K562 (cell line): ENCODE measurements around the gene ZNF775. TPM values are rescaled to one million over a fixed set of nuclear protein-coding genes. Genes with fewer than 3 reads are reported as not detected.

Experiments
- ATAC-seq: fragments of 200-7000 bp; cut with Tn5 transposase; 3 replicates; pipeline ENCODE4 v1.9.1; 2020; ENCODE audit warnings: moderate library complexity
- BruUV-seq: library from RNA; stranded (reverse); fragments of 400-500 nt; replicated peaks from 2 replicates; lab custom pipeline; 2021; lab: Mats Ljungman, UMichigan
- CTCF ChIA-PET: fragments of 300-600 bp; formaldehyde crosslinking; extraction: SDS; loops from one replicate; lab custom pipeline; 2021; ENCODE audit warnings: low intra/inter-chr PET ratio; lab: Yijun Ruan, JAX
- POLR2A ChIA-PET: fragments of 300-600, 350-650 bp; sonication (Branson Sonifier 250); formaldehyde crosslinking; extraction: SDS; loops from one replicate; lab custom pipeline; 2021; ENCODE audit warnings: antibody characterized with exemption, inconsistent platforms; lab: Yijun Ruan, JAX
- DNase-seq, 4 experiments: peaks; one replicate each; pipeline versions ENCODE4 v3.0.0 to v3.0.0-alpha.2; 2011 to 2018; ENCODE audit warnings: low spot score in 3 of 4, mixed read lengths in 3 of 4; ENCODE audit errors: extremely low read depth in 1 of 4
- FAIRE-seq: peaks from 2 replicates; lab custom pipeline; 2011; peaks lifted over from hg19 to GRCh38; lab: Jason Lieb, UNC
- H2AFZ ChIP-seq: 2 replicates; pipeline ENCODE4 v1.6.0; 2011; ENCODE audit warnings: low read depth, low read length, control low read depth, inconsistent platforms
- H3K27ac ChIP-seq: fragments of 200-600 bp; 3 replicates; pipeline ENCODE4 v1.8.0; 2011; ENCODE audit warnings: low read depth, mild to moderate bottlenecking, control low read depth, inconsistent platforms, low read length, moderate library complexity, mixed read lengths; ENCODE audit errors: extremely low read depth
- H3K27me3 ChIP-seq, 2 experiments: fragments of 300-600 bp in 1 of 2; 2 replicates in 1 of 2; 3 replicates in 1 of 2; pipeline versions ENCODE4 v1.6.0 to v1.8.0; 2011; ENCODE audit warnings: inconsistent platforms in 2 of 2, low read length in 2 of 2, mild to moderate bottlenecking in 1 of 2, mixed read lengths in 1 of 2, moderate library complexity in 1 of 2; ENCODE audit not compliant: control insufficient read depth in 2 of 2, insufficient read depth in 2 of 2
- H3K36me3 ChIP-seq: fragments of 300-600 bp; 3 replicates; pipeline ENCODE4 v1.8.0; 2011; ENCODE audit warnings: mild to moderate bottlenecking, low read length, inconsistent platforms; ENCODE audit not compliant: control insufficient read depth, insufficient read depth
- H3K4me1 ChIP-seq, 2 experiments: fragments of 200-600 bp in 1 of 2; replicated peaks in 1 of 2; 2 replicates in 1 of 2; 3 replicates in 1 of 2; pipeline versions ENCODE4 v1.5.1 to v1.8.0; 2011; ENCODE audit warnings: inconsistent platforms in 2 of 2, low read length in 2 of 2, mild to moderate bottlenecking in 1 of 2, mixed read lengths in 1 of 2, moderate library complexity in 1 of 2; ENCODE audit not compliant: control insufficient read depth in 2 of 2, insufficient read depth in 2 of 2
- H3K4me2 ChIP-seq: 2 replicates; pipeline ENCODE4 v1.6.1; 2011; ENCODE audit warnings: low read length, control low read depth, inconsistent platforms, mixed read lengths; ENCODE audit not compliant: insufficient read depth
- H3K4me3 ChIP-seq: fragments of 200-600 bp; sonication (generic), shearing (Covaris generic); 2 replicates; pipeline ENCODE4 v1.5.1; 2016; ENCODE audit warnings: control low read depth, inconsistent platforms
- H3K79me2 ChIP-seq: fragments of 200-600 bp; 3 replicates; pipeline ENCODE4 v1.8.0; 2011; ENCODE audit warnings: low read length, inconsistent platforms; ENCODE audit not compliant: control insufficient read depth, insufficient read depth
- H3K9ac ChIP-seq, 2 experiments: 2 replicates each; pipeline versions ENCODE4 v1.6.0 to v1.6.1; 2011; ENCODE audit warnings: low read depth in 2 of 2, low read length in 2 of 2, control low read depth in 1 of 2, inconsistent platforms in 1 of 2, mild to moderate bottlenecking in 1 of 2, mixed read lengths in 1 of 2; ENCODE audit not compliant: insufficient read depth in 1 of 2
- H3K9me1 ChIP-seq: one replicate; pipeline ENCODE4 v1.6.0; 2011; ENCODE audit warnings: inconsistent platforms, mild to moderate bottlenecking, low read length, moderate library complexity; ENCODE audit not compliant: control insufficient read depth, insufficient read depth
- H3K9me3 ChIP-seq: replicated peaks from 2 replicates; pipeline ENCODE4 v1.5.1; 2011; ENCODE audit warnings: low read depth, low read length, inconsistent platforms; ENCODE audit not compliant: control insufficient read depth, insufficient read depth
- H4K20me1 ChIP-seq: replicated peaks from 2 replicates; pipeline ENCODE4 v1.6.1; 2011; ENCODE audit warnings: low read length, inconsistent platforms, mixed read lengths; ENCODE audit not compliant: control insufficient read depth, insufficient read depth
- CEBPG ChIP-seq, 3 experiments: fragments of 200-800 bp in 1 of 3; sonication (Bioruptor generic) in 1 of 3; sonication (generic) in 1 of 3; formaldehyde crosslinking in 1 of 3; IDR thresholded peaks in 2 of 3; conservative IDR thresholded peaks in 1 of 3; 2 replicates each; pipeline versions ENCODE4 v1.6.1 to v1.8.0; 2016 to 2022; ENCODE audit warnings: missing compliant biosample characterization in 2 of 3, missing genetic modification characterization in 2 of 3, mild to moderate bottlenecking in 1 of 3, missing genetic modification reagents in 1 of 3
- DLX4 ChIP-seq: fragments of 250-450 bp; sonication (Bioruptor Pico); IDR thresholded peaks from 2 replicates; pipeline ENCODE4 v1.6.1; 2021; ENCODE audit warnings: mild to moderate bottlenecking
- E2F1 ChIP-seq: sonication (generic); formaldehyde crosslinking; IDR thresholded peaks from 2 replicates; pipeline ENCODE4 v1.8.1; 2023; ENCODE audit warnings: mild to moderate bottlenecking, missing genetic modification reagents, moderate library complexity
- FOSL1 ChIP-seq: fragments of 200-800 bp; sonication (Bioruptor generic); conservative IDR thresholded peaks from 2 replicates; pipeline ENCODE4 v1.6.1; 2016; ENCODE audit warnings: missing genetic modification characterization, missing compliant biosample characterization
- HNRNPK ChIP-seq: fragments of 200-400 bp; formaldehyde crosslinking; IDR thresholded peaks from one replicate; pipeline ENCODE4 v1.6.1; 2018; ENCODE audit warnings: mild to moderate bottlenecking, low read depth, low read length; ENCODE audit not compliant: poor library complexity, severe bottlenecking
- NFRKB ChIP-seq: fragments of 450-650 bp; IDR thresholded peaks from 2 replicates; pipeline ENCODE4 v1.6.1; 2016; ENCODE audit warnings: low read depth
- RNF2 ChIP-seq: sonication (generic); IDR thresholded peaks from 2 replicates; pipeline ENCODE4 v1.6.1; 2016
- SAFB ChIP-seq: fragments of 200-400 bp; formaldehyde crosslinking; IDR thresholded peaks from 2 replicates; pipeline ENCODE4 v1.6.1; 2017; ENCODE audit warnings: low read depth, low read length, borderline replicate concordance
- SAP30 ChIP-seq: fragments of 200-600 bp; sonication (generic); IDR thresholded peaks from 2 replicates; pipeline ENCODE4 v1.6.1; 2012; ENCODE audit warnings: borderline replicate concordance, low read depth, mild to moderate bottlenecking, moderate library complexity, low read length, control low read depth, inconsistent platforms; ENCODE audit not compliant: insufficient read depth, poor library complexity, severe bottlenecking
- ZNF518B ChIP-seq: fragments of 250-450 bp; sonication (Bioruptor Pico); IDR thresholded peaks from 2 replicates; pipeline ENCODE4 v1.5.0; 2021; ENCODE audit warnings: mild to moderate bottlenecking, moderate library complexity
- ZNF668 ChIP-seq: fragments of 250-450 bp; sonication (Bioruptor Pico); IDR thresholded peaks from 2 replicates; pipeline ENCODE4 v1.8.0; 2022; ENCODE audit warnings: mild to moderate bottlenecking, inconsistent platforms
- WGBS: fragments of 100-300 bp; shearing (Covaris generic); methylation state at CpG from one replicate; pipeline ENCODE4 v1.1.6; 2016; ENCODE audit warnings: low coverage, mixed read lengths; ENCODE audit not compliant: insufficient coverage; ENCODE audit errors: missing lambda C conversion rate; 5-methylcytosine and 5-hydroxymethylcytosine counted together
- in situ Hi-C: fragments of 300-500 bp; cut with MboI; formaldehyde crosslinking; loops from 4 replicates; pipeline ENCODE4 v1.15.0; 2018; ENCODE audit warnings: inconsistent platforms, mixed read lengths
- intact Hi-C: fragments of 100-400 bp; cut with micrococcal nuclease; formaldehyde crosslinking; loops from 2 replicates; pipeline ENCODE4 v1.14.2; 2022
- polyA plus RNA-seq, 8 experiments: library from polyadenylated mRNA; depleted of rRNA in 4 of 8; stranded (reverse) in 5 of 8; unstranded in 3 of 8; fragments of >200 nt; fragmentation: Nextera tagmentation in 2 of 8; fragmentation: Illumina TruSeq in 1 of 8; extraction: Ambion mirVana in 2 of 8; extraction: Trizol in 1 of 8; gene quantifications; 2 replicates each; pipeline versions ENCODE4 v1.2.1 to v1.2.3, GENCODE V29; 2011 to 2014; ENCODE audit warnings: inconsistent platforms in 1 of 8, missing spikeins in 1 of 8
- total RNA-seq, 7 experiments: library from RNA; depleted of rRNA in 6 of 7; stranded (reverse); fragments of >200 nt in 6 of 7; fragmentation: Illumina TruSeq in 2 of 7; extraction: Trizol in 2 of 7; gene quantifications; 2 replicates each; pipeline versions ENCODE4 v1.2.1 to v1.2.3, GENCODE V29; 2011 to 2021; ENCODE audit warnings: low replicate concordance in 1 of 7

ZNF775 gene
- total and polyA plus RNA-seq, 9 of the 15 experiments (the other 6 are each of a cell fraction or from before 2014, with no cell fraction given): 0.04 to 18.7 (median 4.9) TPM

- BruUV-seq: no TSS peak
- ATAC-seq (no peak), FAIRE-seq (no peak), DNase-seq (no peak)
- Histone ChIP-seq H3K4me1 (peaks cover 5 to 6% of the 10 kb centered on the region in 2 experiments; a peak in 2 of 5 replicates), H3K9me3 (peaks cover 12% of the 10 kb centered on the region), H3K4me3 (no peak overlapping the region), H2AFZ (no peak overlapping the region), H3K4me2 (no peak overlapping the region), H3K27me3 (peaks cover 34 to 37% of the 10 kb centered on the region in 2 experiments; a peak in 4 of 5 replicates), H3K9me1 (no peaks in the 10 kb centered on the region), H3K36me3 (no peaks in the 10 kb centered on the region), H4K20me1 (no peaks in the 10 kb centered on the region), H3K27ac (no peak overlapping the region), H3K9ac (no peak overlapping the region), H3K79me2 (no peaks in the 10 kb centered on the region)
- CTCF ChIA-PET: no interaction called here
- in situ Hi-C loops: no loop called here
- POLR2A ChIA-PET: no interaction called here
- intact Hi-C loops: no loop called here
- TF ChIP-seq ZNF518B (CRISPR knock-in tag): no peak
- TF ChIP-seq E2F1 (CRISPR knock-in tag): no peak
- no peak for TF ChIP-seq ZNF668 (CRISPR knock-in tag)
- no peak for TF ChIP-seq HNRNPK
- no peak for TF ChIP-seq NFRKB
- no peak for TF ChIP-seq SAFB
- no peak for TF ChIP-seq CEBPG (CRISPR knock-in tag; IDR thresholded peaks at IDR 0.05)
- TF ChIP-seq CEBPG (tag; conservative IDR thresholded peaks at IDR 0.05 in 1 of 2, IDR thresholded peaks at IDR 0.05 in 1 of 2): peak in 1 of 2 experiments; percentile 67; a peak in 2 of 4 replicates
- no peak for TF ChIP-seq DLX4 (CRISPR knock-in tag)
- TF ChIP-seq RNF2: no peak
- TF ChIP-seq FOSL1 (tag): 0 out of 2 replicates have a peak, but pooled peaks have one; percentile 26
- TF ChIP-seq SAP30: no peak
- WGBS: 0% methylated on average over 2 of the region's 2 CpGs
These were observed 60.8 kb downstream of the ZNF775 start for GRCh38 chr7:150439967-150440366.
